ENCODE measurements around the gene HOXD9. TPM values are rescaled to one million over a fixed set of nuclear protein-coding genes. Genes with fewer than 3 reads are reported as not detected.
A peak's percentile ranks its signal among the peaks of the same experiment; 100 is the strongest.

The HOXD9 gene
- total RNA-seq, 1 donor from 2014 or later = 5.7 TPM

DNA sequence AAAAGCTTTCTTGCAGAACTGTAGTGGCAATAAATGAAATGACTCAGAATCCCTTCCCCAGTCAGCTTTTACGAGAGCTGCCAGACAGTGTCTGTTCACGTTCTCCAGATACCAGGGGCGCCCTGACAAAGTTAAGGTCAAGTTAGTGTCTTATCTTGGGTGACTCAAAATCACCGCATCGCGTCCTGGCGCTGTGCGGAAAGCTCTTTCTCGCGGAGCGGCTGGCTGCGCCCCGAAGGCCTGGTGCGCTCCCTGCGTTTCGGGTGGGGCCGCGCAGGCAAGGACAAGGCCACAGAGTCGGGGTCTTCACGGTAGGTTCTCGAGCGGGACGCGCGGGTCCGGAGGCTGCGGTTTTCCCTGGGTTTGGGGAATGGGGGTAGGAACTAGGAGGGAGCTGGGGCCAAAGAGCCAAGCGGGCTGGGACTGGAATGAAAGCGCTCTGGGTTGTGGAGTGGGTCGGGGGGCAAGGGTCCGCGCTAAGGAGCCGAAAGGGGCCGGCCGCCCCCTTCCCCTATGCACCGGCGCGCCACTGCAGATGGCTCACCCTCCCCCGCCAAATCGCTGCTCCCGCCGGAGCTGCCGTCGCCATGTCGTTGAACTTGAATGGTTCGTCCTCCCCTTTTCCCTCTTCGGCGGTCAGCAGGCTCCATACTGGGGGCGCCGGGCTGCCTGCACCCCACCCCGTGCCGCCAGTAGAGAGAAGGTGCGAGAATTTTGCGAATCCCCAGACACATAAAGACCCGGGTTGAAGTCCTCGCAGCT lies 18.0 kb upstream of the HOXD9 start:
- peaks cover 11 to 28% (median 16%) of the 10 kb centered on the region in 3 donors for H3K4me1 ChIP-seq (ENCODE audit: control insufficient read depth in 3 of 3, insufficient read depth in 3 of 3, low read length in 3 of 3)
- H3K9ac ChIP-seq (ENCODE audit: low read depth in 1 of 3, low read length in 3 of 3) = peak overlapping the region in 2 of 3 donors; percentile 32 to 33
- H3K27ac ChIP-seq (ENCODE audit: low read depth, low read length) = peak overlapping the region; percentile 54
- H3K27me3 ChIP-seq (ENCODE audit: control insufficient read depth in 3 of 3, insufficient read depth in 3 of 3, low read length in 3 of 3) = peaks cover 89 to 96% (median 92%) of the 10 kb centered on the region in 3 donors
- H3K4me3 ChIP-seq (ENCODE audit: low read length in 3 of 3) = peak overlapping the region in 2 of 3 donors; percentile 27 to 52
- H3K36me3 ChIP-seq (ENCODE audit: control insufficient read depth in 3 of 3, insufficient read depth in 3 of 3, low read length in 3 of 3) = no peaks in the 10 kb centered on the region
- H3K9me3 ChIP-seq (ENCODE audit: control insufficient read depth in 3 of 3, low read length in 3 of 3) = no peaks in the 10 kb centered on the region

GRCh38 chr2:176105078-176105729 lies 17.3 kb upstream of the HOXD9 start:
- no peaks in the 10 kb centered on the region for H3K36me3 ChIP-seq (ENCODE audit: control insufficient read depth in 3 of 3, insufficient read depth in 3 of 3, low read length in 3 of 3)
- peak overlapping the region in 2 of 3 donors; percentile 32 to 33 for H3K9ac ChIP-seq (ENCODE audit: low read depth in 1 of 3, low read length in 3 of 3)
- peak overlapping the region in 1 of 3 donors; percentile 27 for H3K4me3 ChIP-seq (ENCODE audit: low read length in 3 of 3)
- peaks cover 89 to 96% (median 92%) of the 10 kb centered on the region in 3 donors for H3K27me3 ChIP-seq (ENCODE audit: control insufficient read depth in 3 of 3, insufficient read depth in 3 of 3, low read length in 3 of 3)
- no peaks in the 10 kb centered on the region for H3K9me3 ChIP-seq (ENCODE audit: control insufficient read depth in 3 of 3, low read length in 3 of 3)
- peaks cover 8 to 26% (median 16%) of the 10 kb centered on the region in 3 donors for H3K4me1 ChIP-seq (ENCODE audit: control insufficient read depth in 3 of 3, insufficient read depth in 3 of 3, low read length in 3 of 3)
- peak overlapping the region; percentile 54 for H3K27ac ChIP-seq (ENCODE audit: low read depth, low read length)

GRCh38 chr2:176105730-176106580 lies 16.6 kb upstream of the HOXD9 start:
- no peak overlapping the region for H3K4me3 ChIP-seq (ENCODE audit: low read length in 3 of 3)
- H3K27me3 ChIP-seq (ENCODE audit: control insufficient read depth in 3 of 3, insufficient read depth in 3 of 3, low read length in 3 of 3) = peaks cover 89 to 96% (median 92%) of the 10 kb centered on the region in 3 donors
- no peaks in the 10 kb centered on the region for H3K36me3 ChIP-seq (ENCODE audit: control insufficient read depth in 3 of 3, insufficient read depth in 3 of 3, low read length in 3 of 3)
- peak overlapping the region; percentile 54 for H3K27ac ChIP-seq (ENCODE audit: low read depth, low read length)
- H3K9ac ChIP-seq (ENCODE audit: low read depth in 1 of 3, low read length in 3 of 3) = no peak overlapping the region
- peaks cover 8 to 26% (median 16%) of the 10 kb centered on the region in 3 donors for H3K4me1 ChIP-seq (ENCODE audit: control insufficient read depth in 3 of 3, insufficient read depth in 3 of 3, low read length in 3 of 3)
- no peaks in the 10 kb centered on the region for H3K9me3 ChIP-seq (ENCODE audit: control insufficient read depth in 3 of 3, low read length in 3 of 3)

DNA sequence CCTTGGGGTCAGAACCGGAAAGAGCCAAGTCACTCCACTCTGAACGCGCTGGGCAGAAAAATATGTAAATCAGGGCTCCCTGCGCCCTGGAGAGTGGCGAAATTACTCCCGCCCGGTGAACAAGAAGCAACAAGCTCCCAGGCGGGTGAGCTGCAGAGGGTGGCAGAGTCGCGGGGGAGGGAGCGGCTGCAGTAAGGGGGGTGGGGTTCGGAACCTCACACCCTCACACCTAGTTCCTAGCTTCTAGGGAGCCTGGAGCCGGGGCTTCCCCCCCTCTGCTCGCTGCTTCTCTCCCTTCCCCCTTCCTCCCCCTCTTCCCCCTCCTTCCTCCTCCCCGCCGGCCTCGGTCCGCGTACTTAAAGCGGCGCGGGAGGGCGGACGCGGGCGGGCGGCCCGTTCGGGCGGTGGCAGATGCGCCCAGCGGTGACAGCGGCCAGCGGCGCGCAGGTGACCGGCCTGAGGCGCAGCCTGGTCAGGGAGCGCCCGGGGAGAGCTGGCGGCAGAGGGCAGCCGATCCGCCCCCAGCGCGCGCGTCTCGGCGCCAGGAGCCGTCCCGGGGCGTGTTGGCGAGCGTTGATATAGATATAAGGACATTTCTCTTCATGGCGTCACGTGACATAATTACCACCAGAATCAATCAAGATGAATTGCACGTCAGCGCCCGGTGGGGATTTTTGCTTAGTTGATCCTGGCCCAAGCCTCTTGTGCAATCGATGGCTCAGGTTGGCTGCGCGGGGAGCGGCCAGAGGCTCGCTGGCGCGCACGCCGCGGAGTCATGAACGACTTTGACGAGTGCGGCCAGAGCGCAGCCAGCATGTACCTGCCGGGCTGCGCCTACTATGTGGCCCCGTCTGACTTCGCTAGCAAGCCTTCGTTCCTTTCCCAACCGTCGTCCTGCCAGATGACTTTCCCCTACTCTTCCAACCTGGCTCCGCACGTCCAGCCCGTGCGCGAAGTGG lies 15.7 kb upstream of the HOXD9 start, which contains the start of gene HOXD11:
TSS of gene HOXD11 (plus strand) at position 700 of the 959 bp plus-strand sequence. CDS start at position 776, 76 bp downstream.
- Histone ChIP-seq H3K27ac (ENCODE audit: low read depth, low read length) (no peak within 1 kb of the TSS), H3K4me1 (ENCODE audit: control insufficient read depth in 3 of 3, insufficient read depth in 3 of 3, low read length in 3 of 3) (peaks cover 8 to 26% (median 16%) of the 10 kb centered on the region in 3 donors), H3K36me3 (ENCODE audit: control insufficient read depth in 3 of 3, insufficient read depth in 3 of 3, low read length in 3 of 3) (no peaks in the 10 kb centered on the region), H3K27me3 (ENCODE audit: control insufficient read depth in 3 of 3, insufficient read depth in 3 of 3, low read length in 3 of 3) (peaks cover 88 to 96% (median 91%) of the 10 kb centered on the region in 3 donors), H3K9ac (ENCODE audit: low read depth in 1 of 3, low read length in 3 of 3) (no peak within 1 kb of the TSS), H3K9me3 (ENCODE audit: control insufficient read depth in 3 of 3, low read length in 3 of 3) (no peaks in the 10 kb centered on the region), H3K4me3 (ENCODE audit: low read length in 3 of 3) (peak within 1 kb of the TSS in 2 of 3 donors; percentile 35 to 52)

- Histone ChIP-seq H3K27ac (ENCODE audit: low read depth, low read length) (no peak overlapping the region), H3K9me3 (ENCODE audit: control insufficient read depth in 3 of 3, low read length in 3 of 3) (no peaks in the 10 kb centered on the region), H3K4me3 (ENCODE audit: low read length in 3 of 3) (no peak overlapping the region), H3K4me1 (ENCODE audit: control insufficient read depth in 3 of 3, insufficient read depth in 3 of 3, low read length in 3 of 3) (peaks cover 8 to 26% (median 16%) of the 10 kb centered on the region in 3 donors), H3K9ac (ENCODE audit: low read depth in 1 of 3, low read length in 3 of 3) (no peak overlapping the region), H3K27me3 (ENCODE audit: control insufficient read depth in 3 of 3, insufficient read depth in 3 of 3, low read length in 3 of 3) (peaks cover 88 to 96% (median 91%) of the 10 kb centered on the region in 3 donors), H3K36me3 (ENCODE audit: control insufficient read depth in 3 of 3, insufficient read depth in 3 of 3, low read length in 3 of 3) (no peaks in the 10 kb centered on the region)
Measured at GRCh38 chr2:176107731-176108181, 14.8 kb upstream of the HOXD9 start.

DNA sequence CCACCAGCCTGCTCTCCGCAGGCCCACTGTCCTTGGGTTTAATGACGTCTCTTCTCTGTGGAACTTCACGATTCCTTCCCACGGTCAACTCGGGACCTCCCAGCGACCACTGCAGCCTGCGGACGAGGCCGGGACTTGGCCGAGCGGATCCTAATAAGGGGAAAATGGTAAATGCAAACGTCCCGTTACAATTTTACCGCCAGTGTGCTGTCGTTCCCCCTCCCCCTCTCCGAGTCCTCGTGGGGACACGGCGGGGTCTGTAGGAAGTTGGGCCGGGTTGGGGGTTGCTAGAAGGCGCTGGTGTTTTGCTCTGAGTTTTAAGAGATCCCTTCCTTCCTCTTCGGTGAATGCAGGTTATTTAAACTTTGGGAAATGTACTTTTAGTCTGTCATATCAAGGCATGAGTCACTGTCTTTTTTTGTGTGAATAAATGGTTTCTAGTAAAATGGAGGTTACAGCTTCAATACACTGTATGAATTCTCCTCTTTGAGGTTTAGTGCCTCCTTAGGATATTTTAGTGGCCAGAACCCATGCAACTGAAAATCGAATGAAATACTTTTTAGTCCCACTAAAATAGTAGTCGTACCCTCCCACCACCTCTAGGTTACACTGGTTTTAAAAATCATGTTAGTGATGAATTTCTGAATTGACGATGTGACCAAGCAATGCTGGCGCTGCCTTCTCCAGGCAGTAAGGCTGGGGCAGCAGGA lies 13.2 kb upstream of the HOXD9 start:
- Histone ChIP-seq H3K9me3 (ENCODE audit: control insufficient read depth in 3 of 3, low read length in 3 of 3) (no peaks in the 10 kb centered on the region), H3K27ac (ENCODE audit: low read depth, low read length) (no peak overlapping the region), H3K9ac (ENCODE audit: low read depth in 1 of 3, low read length in 3 of 3) (no peak overlapping the region), H3K36me3 (ENCODE audit: control insufficient read depth in 3 of 3, insufficient read depth in 3 of 3, low read length in 3 of 3) (no peaks in the 10 kb centered on the region), H3K4me1 (ENCODE audit: control insufficient read depth in 3 of 3, insufficient read depth in 3 of 3, low read length in 3 of 3) (peaks cover 8 to 21% (median 13%) of the 10 kb centered on the region in 3 donors), H3K27me3 (ENCODE audit: control insufficient read depth in 3 of 3, insufficient read depth in 3 of 3, low read length in 3 of 3) (peaks cover 90 to 93% (median 90%) of the 10 kb centered on the region in 3 donors), H3K4me3 (ENCODE audit: low read length in 3 of 3) (no peak overlapping the region)

DNA sequence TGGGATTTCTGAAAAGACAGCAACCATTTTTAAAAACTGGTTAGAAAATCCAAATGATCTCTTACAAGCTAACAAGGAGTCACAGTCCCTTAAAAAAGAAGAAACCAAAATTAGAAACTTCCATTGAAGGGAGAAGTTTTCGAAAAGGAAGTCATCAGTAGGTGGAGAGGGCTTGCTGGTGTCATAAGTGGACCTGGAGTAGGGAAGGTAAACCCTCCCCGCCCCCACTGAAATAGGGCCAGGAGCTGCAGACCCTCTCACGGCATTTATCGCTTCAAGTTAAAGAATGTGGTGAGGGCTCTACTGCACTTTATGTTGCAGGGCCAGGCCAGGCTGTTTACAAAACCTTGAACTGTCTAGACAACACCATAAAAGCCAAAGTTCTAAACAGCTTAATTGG lies 12.6 kb upstream of the HOXD9 start:
- Histone ChIP-seq H3K9me3 (ENCODE audit: control insufficient read depth in 3 of 3, low read length in 3 of 3) (no peaks in the 10 kb centered on the region), H3K9ac (ENCODE audit: low read depth in 1 of 3, low read length in 3 of 3) (no peak overlapping the region), H3K4me3 (ENCODE audit: low read length in 3 of 3) (no peak overlapping the region), H3K27me3 (ENCODE audit: control insufficient read depth in 3 of 3, insufficient read depth in 3 of 3, low read length in 3 of 3) (peaks cover 90 to 93% (median 90%) of the 10 kb centered on the region in 3 donors), H3K36me3 (ENCODE audit: control insufficient read depth in 3 of 3, insufficient read depth in 3 of 3, low read length in 3 of 3) (no peaks in the 10 kb centered on the region), H3K4me1 (ENCODE audit: control insufficient read depth in 3 of 3, insufficient read depth in 3 of 3, low read length in 3 of 3) (peaks cover 8 to 15% (median 9%) of the 10 kb centered on the region in 3 donors), H3K27ac (ENCODE audit: low read depth, low read length) (no peak overlapping the region)

GRCh38 chr2:176110415-176111308 lies 11.9 kb upstream of the HOXD9 start:
- Histone ChIP-seq H3K27me3 (ENCODE audit: control insufficient read depth in 3 of 3, insufficient read depth in 3 of 3, low read length in 3 of 3) (peaks cover 89 to 92% (median 90%) of the 10 kb centered on the region in 3 donors), H3K4me1 (ENCODE audit: control insufficient read depth in 3 of 3, insufficient read depth in 3 of 3, low read length in 3 of 3) (peaks cover 8 to 13% (median 9%) of the 10 kb centered on the region in 3 donors), H3K9me3 (ENCODE audit: control insufficient read depth in 3 of 3, low read length in 3 of 3) (no peaks in the 10 kb centered on the region), H3K36me3 (ENCODE audit: control insufficient read depth in 3 of 3, insufficient read depth in 3 of 3, low read length in 3 of 3) (no peaks in the 10 kb centered on the region), H3K27ac (ENCODE audit: low read depth, low read length) (no peak overlapping the region), H3K9ac (ENCODE audit: low read depth in 1 of 3, low read length in 3 of 3) (no peak overlapping the region), H3K4me3 (ENCODE audit: low read length in 3 of 3) (no peak overlapping the region)

Data from skeletal muscle tissue (tissue), 4 donors.